Left cardiac atrium (tissue), 4 donors: ENCODE measurements around the gene RSPH1. TPM values are rescaled to one million over a fixed set of nuclear protein-coding genes. Genes with fewer than 3 reads are reported as not detected.

Experiments used
- ATAC-seq, 2 donors: fragments of 200-7000 bp; cut with Tn5 transposase; one replicate each; pipeline ENCODE4 v1.9.1; 2020; ENCODE audit warnings: mild to moderate bottlenecking in 2 of 2, moderate library complexity in 2 of 2
- DNase-seq: peaks from one replicate; pipeline ENCODE4 v3.0.0-alpha.2; 2020
- intact Hi-C, 2 donors: fragments of 100-400 bp; cut with DNase I; formaldehyde crosslinking; loops; one replicate each; pipeline versions ENCODE4 v1.14.1 to v1.15.1; 2022 to 2023
- total RNA-seq, 2 donors: library from RNA; stranded (reverse); fragmentation: NEBNext Ultra II Directional; extraction: Animal tissue kit (Norgen Biotek cat#: 25700); gene quantifications; one replicate each; pipeline ENCODE4 v1.2.1, GENCODE V29; 2021
- donor health status: DM: no; HTN: yes; CAD: no.
- donor health status: DM: no; HTN: yes; CAD: no; lungs with severe emphysema.
- donor health status: DM: yes; HTN: yes; CAD: no.
- donor health status: Dilated cardiomyopathy.

The RSPH1 gene
- total RNA-seq, 2 donors from 2014 or later, result not detected

GRCh38 chr21:42533306-42533962 lies 37.4 kb upstream of the RSPH1 start:
- intact Hi-C loops, result no loop called here
- DNase-seq (no peak), ATAC-seq (no peak)

- intact Hi-C loops, result no loop called here
- ATAC-seq (peak; percentile 61 to 72), DNase-seq (peak; percentile 75)
Measured at GRCh38 chr21:42532466-42533181, 36.6 kb upstream of the RSPH1 start.

- DNase-seq, result no peak
- intact Hi-C loops, result no loop called here
- no peak for ATAC-seq
Measured at GRCh38 chr21:42531771-42532170, 35.7 kb upstream of the RSPH1 start.

GRCh38 chr21:42530167-42530518 lies 34.1 kb upstream of the RSPH1 start:
- DNase-seq, result no peak
- intact Hi-C loops, result no loop called here
- no peak for ATAC-seq

- no peak for ATAC-seq
- intact Hi-C loops, result no loop called here
- no peak for DNase-seq
Measured at GRCh38 chr21:42527489-42528158, 31.6 kb upstream of the RSPH1 start.

- no peak for DNase-seq
- intact Hi-C loops, result no loop called here
- ATAC-seq, result no peak
Measured at GRCh38 chr21:42527127-42527488, 31.1 kb upstream of the RSPH1 start.

GRCh38 chr21:42526379-42526727 lies 30.3 kb upstream of the RSPH1 start:
- ATAC-seq (peak; percentile 17 to 23), DNase-seq (no peak)
- intact Hi-C loops, result no loop called here

GRCh38 chr21:42525676-42526378 lies 29.8 kb upstream of the RSPH1 start:
- ATAC-seq (no peak), DNase-seq (no peak)
- intact Hi-C loops, result no loop called here

- intact Hi-C loops, result no loop called here
- no peak for DNase-seq
- peak; percentile 7 to 34 for ATAC-seq
Measured at GRCh38 chr21:42525029-42525581, 29.1 kb upstream of the RSPH1 start.

- intact Hi-C loops, result no loop called here
Measured at GRCh38 chr21:42524341-42525028, 28.5 kb upstream of the RSPH1 start.

GRCh38 chr21:42523941-42524340 lies 27.9 kb upstream of the RSPH1 start:
- DNase-seq (no peak), ATAC-seq (no peak)
- intact Hi-C loops, result no loop called here

More at GRCh38 chr21:42524341-42525028, 28.5 kb upstream of the RSPH1 start:
- DNase-seq (peak; percentile 67), ATAC-seq (peak; percentile 61 to 70)

- DNase-seq, result no peak
- intact Hi-C loops, result no loop called here
- ATAC-seq, result no peak
Measured at GRCh38 chr21:42523211-42523610, 27.2 kb upstream of the RSPH1 start.

- DNase-seq (no peak), ATAC-seq (no peak)
- intact Hi-C loops, result no loop called here
Measured at GRCh38 chr21:42522771-42523170, 26.7 kb upstream of the RSPH1 start.

- no peak for DNase-seq
- intact Hi-C loops, result no loop called here
- ATAC-seq, result no peak
Measured at GRCh38 chr21:42522271-42522670, 26.2 kb upstream of the RSPH1 start.

GRCh38 chr21:42521805-42522204 lies 25.8 kb upstream of the RSPH1 start:
- intact Hi-C loops, result no loop called here
- no peak for ATAC-seq
- DNase-seq, result no peak

- ATAC-seq, result no peak
- intact Hi-C loops, result no loop called here
Measured at GRCh38 chr21:42521384-42521783, 25.4 kb upstream of the RSPH1 start.

GRCh38 chr21:42520628-42521253 lies 24.7 kb upstream of the RSPH1 start:
- intact Hi-C loops, result no loop called here
- DNase-seq, result no peak
- ATAC-seq, result no peak

More at GRCh38 chr21:42521384-42521783, 25.4 kb upstream of the RSPH1 start:
- DNase-seq, result no peak

- ATAC-seq (no peak), DNase-seq (no peak)
- intact Hi-C loops, result no loop called here
Measured at GRCh38 chr21:42518626-42519025, 22.6 kb upstream of the RSPH1 start.

GRCh38 chr21:42518215-42518614 lies 22.2 kb upstream of the RSPH1 start:
- DNase-seq (no peak), ATAC-seq (no peak)
- intact Hi-C loops, result no loop called here
